HepG2 (cell line): ENCODE results near the gene SIRPA. TPM values are rescaled to one million over a fixed set of nuclear protein-coding genes. Genes with fewer than 3 reads are reported as not detected.
A peak's percentile ranks its signal among the peaks of the same experiment; 100 is the strongest.

Source experiments
- ATAC-seq: fragments of 200-7000 bp; cut with Tn5 transposase; 3 replicates; pipeline ENCODE4 v1.9.1; 2020; ENCODE audit warnings: mild to moderate bottlenecking, moderate library complexity
- BruUV-seq: library from RNA; stranded (reverse); fragments of 400-500 nt; replicated peaks from 2 replicates; lab custom pipeline; 2021; lab: Mats Ljungman, UMichigan
- CTCF ChIA-PET: fragments of 300-600 bp; formaldehyde crosslinking; extraction: SDS; loops from one replicate; lab custom pipeline; 2021; ENCODE audit warnings: low total read pairs, inconsistent platforms, low intra/inter-chr PET ratio; lab: Yijun Ruan, JAX
- POLR2A ChIA-PET: fragments of 350-600 bp; sonication (Branson Sonifier 250); formaldehyde crosslinking; loops from one replicate; lab custom pipeline; 2020; ENCODE audit warnings: antibody characterized with exemption, inconsistent platforms; lab: Yijun Ruan, JAX
- DNase-seq: peaks from one replicate; pipeline ENCODE4 v3.0.0-alpha.2; 2015; ENCODE audit warnings: low spot score
- FAIRE-seq: peaks from 3 replicates; lab custom pipeline; 2011; peaks lifted over from hg19 to GRCh38; lab: Jason Lieb, UNC
- H2AFZ ChIP-seq: one replicate; pipeline ENCODE4 v1.6.1; 2011; ENCODE audit warnings: low read length, inconsistent platforms
- H3K27ac ChIP-seq: fragments of 300-600 bp; 3 replicates; pipeline ENCODE4 v1.8.0; 2011; ENCODE audit warnings: mixed run types, mild to moderate bottlenecking, mixed read lengths, low read length, inconsistent platforms; ENCODE audit not compliant: insufficient read depth; ENCODE audit errors: extremely low read length
- H3K27me3 ChIP-seq, 2 experiments: fragments of 200-600 bp in 1 of 2; 2 replicates in 1 of 2; 3 replicates in 1 of 2; pipeline versions ENCODE4 v1.6.0 to v1.8.0; 2011; ENCODE audit warnings: low read length in 2 of 2, mild to moderate bottlenecking in 2 of 2, moderate library complexity in 2 of 2, inconsistent platforms in 1 of 2; ENCODE audit not compliant: insufficient read depth in 2 of 2, control insufficient read depth in 1 of 2
- H3K36me3 ChIP-seq, 2 experiments: fragments of 200-600 bp in 1 of 2; replicated peaks in 1 of 2; 2 replicates in 1 of 2; 3 replicates in 1 of 2; pipeline versions ENCODE4 v1.5.1 to v1.8.0; 2011; ENCODE audit warnings: low read length in 2 of 2, inconsistent platforms in 1 of 2; ENCODE audit not compliant: insufficient read depth in 2 of 2, control insufficient read depth in 1 of 2
- H3K4me1 ChIP-seq: 2 replicates; pipeline ENCODE4 v1.5.1; 2012; ENCODE audit warnings: low read length, inconsistent platforms; ENCODE audit not compliant: insufficient read depth
- H3K4me2 ChIP-seq: 2 replicates; pipeline ENCODE4 v1.6.0; 2011; ENCODE audit warnings: low read depth, low read length, inconsistent platforms
- H3K4me3 ChIP-seq, 3 experiments: fragments of 200-600 bp in 1 of 3; sonication (generic), shearing (Covaris generic) in 1 of 3; replicated peaks in 1 of 3; 2 replicates each; pipeline ENCODE4 v1.5.1; 2011 to 2016; ENCODE audit warnings: low read length in 3 of 3, inconsistent platforms in 2 of 3, low read depth in 2 of 3, mild to moderate bottlenecking in 2 of 3, control low read depth in 1 of 3, mixed read lengths in 1 of 3; ENCODE audit not compliant: insufficient read depth in 1 of 3
- H3K79me2 ChIP-seq: one replicate; pipeline ENCODE4 v1.6.1; 2011; ENCODE audit warnings: low read length, inconsistent platforms; ENCODE audit not compliant: insufficient read depth
- H3K9ac ChIP-seq: 2 replicates; pipeline ENCODE4 v1.6.0; 2011; ENCODE audit warnings: mild to moderate bottlenecking, low read depth, low read length, inconsistent platforms; ENCODE audit not compliant: insufficient read depth
- H3K9me3 ChIP-seq: 2 replicates; pipeline ENCODE4 v1.5.1; 2012; ENCODE audit warnings: mild to moderate bottlenecking, low read length
- H4K20me1 ChIP-seq: 2 replicates; pipeline ENCODE4 v1.6.0; 2011; ENCODE audit warnings: inconsistent platforms, mild to moderate bottlenecking, low read length, moderate library complexity; ENCODE audit not compliant: insufficient read depth
- SMAD9 ChIP-seq: sonication (generic); formaldehyde crosslinking; IDR thresholded peaks from 2 replicates; pipeline ENCODE4 v1.5.1; 2020; ENCODE audit warnings: mild to moderate bottlenecking, missing genetic modification reagents
- ZNF292 ChIP-seq: sonication (generic); formaldehyde crosslinking; IDR thresholded peaks from 2 replicates; pipeline ENCODE4 v1.8.1; 2022; ENCODE audit warnings: mild to moderate bottlenecking, low read depth, missing genetic modification reagents, borderline replicate concordance
- WGBS: methylation state at CpG from one replicate; pipeline ENCODE4 v1.1.6; 2017; ENCODE audit warnings: low lambda C conversion rate; 5-methylcytosine and 5-hydroxymethylcytosine counted together
- in situ Hi-C: cut with HindIII; loops from 2 replicates; pipeline ENCODE4 v1.10.0; 2017; ENCODE audit warnings: low pct_unique_long_range_greater_than_20kb; ENCODE audit not compliant: extremely low pct_ligation_motif_present
- intact Hi-C: fragments of 100-400 bp; cut with micrococcal nuclease; formaldehyde crosslinking; loops from one replicate; pipeline ENCODE4 v1.10.0; 2022; ENCODE audit not compliant: unreplicated experiment
- polyA plus RNA-seq, 8 experiments: library from polyadenylated mRNA; depleted of rRNA in 3 of 8; stranded (reverse) in 7 of 8; unstranded in 1 of 8; fragments of >200 nt; fragmentation: Illumina TruSeq in 4 of 8; extraction: Trizol in 4 of 8; gene quantifications; 2 replicates each; pipeline versions ENCODE4 v1.2.1 to v1.2.3, GENCODE V29; 2011 to 2016; ENCODE audit warnings: low read depth in 4 of 8, missing spikeins in 1 of 8, mixed read lengths in 1 of 8; ENCODE audit not compliant: insufficient read depth in 1 of 8
- total RNA-seq, 5 experiments: library from RNA; depleted of rRNA; stranded (reverse); fragments of >200 nt; fragmentation: Illumina TruSeq; extraction: Trizol; gene quantifications; 2 replicates each; pipeline ENCODE4 v1.2.3, GENCODE V29; 2016; ENCODE audit warnings: low read depth in 1 of 5
- TF ChIP-seq, protein P1 (sequence below): sonication (generic); formaldehyde crosslinking; IDR thresholded peaks from 2 replicates; pipeline ENCODE4 v1.5.1; 2020; ENCODE audit warnings: mild to moderate bottlenecking, moderate library complexity, missing genetic modification reagents
- TF ChIP-seq, protein P2 (sequence below): sonication (generic); formaldehyde crosslinking; IDR thresholded peaks from 2 replicates; pipeline ENCODE4 v1.4.0; 2020; ENCODE audit warnings: mild to moderate bottlenecking, missing genetic modification reagents
- TF ChIP-seq, protein P3 (sequence below): sonication (generic); formaldehyde crosslinking; IDR thresholded peaks from 2 replicates; pipeline ENCODE4 v1.8.0; 2022; ENCODE audit warnings: missing genetic modification reagents, mild to moderate bottlenecking, moderate library complexity, borderline replicate concordance

SIRPA gene
- total and polyA plus RNA-seq, 2 of the 13 experiments (the other 11 are each of a cell fraction or from before 2014, with no cell fraction given): 7.2 to 17.6 TPM

GRCh38 chr20:1946442-1946761 lies 51.2 kb downstream of the SIRPA start:
- Histone ChIP-seq H3K9me3 (no peaks in the 10 kb centered on the region), H3K4me2 (peak overlapping the region; percentile 72), H3K9ac (no peak overlapping the region), H3K79me2 (no peaks in the 10 kb centered on the region), H3K4me1 (peaks cover 42% of the 10 kb centered on the region), H4K20me1 (no peaks in the 10 kb centered on the region), H3K4me3 (peak overlapping the region in 1 of 3 experiments; percentile 49; a peak in 1 of 6 replicates), H3K27ac (no peak overlapping the region), H2AFZ (no peak overlapping the region), H3K36me3 (no peaks in the 10 kb centered on the region), H3K27me3 (peaks cover 15 to 45% of the 10 kb centered on the region in 2 experiments; a peak in 4 of 5 replicates)
- intact Hi-C loops (loop anchor here (5.0 kb wide), 1 partner anchor 44 kb away; no protein-coding TSS in a partner anchor), in situ Hi-C loops (no loop called here)
- TF ChIP-seq SMAD9 (CRISPR knock-in tag) (no peak), ZNF292 (no peak)
- TF ChIP-seq, protein P1, sequence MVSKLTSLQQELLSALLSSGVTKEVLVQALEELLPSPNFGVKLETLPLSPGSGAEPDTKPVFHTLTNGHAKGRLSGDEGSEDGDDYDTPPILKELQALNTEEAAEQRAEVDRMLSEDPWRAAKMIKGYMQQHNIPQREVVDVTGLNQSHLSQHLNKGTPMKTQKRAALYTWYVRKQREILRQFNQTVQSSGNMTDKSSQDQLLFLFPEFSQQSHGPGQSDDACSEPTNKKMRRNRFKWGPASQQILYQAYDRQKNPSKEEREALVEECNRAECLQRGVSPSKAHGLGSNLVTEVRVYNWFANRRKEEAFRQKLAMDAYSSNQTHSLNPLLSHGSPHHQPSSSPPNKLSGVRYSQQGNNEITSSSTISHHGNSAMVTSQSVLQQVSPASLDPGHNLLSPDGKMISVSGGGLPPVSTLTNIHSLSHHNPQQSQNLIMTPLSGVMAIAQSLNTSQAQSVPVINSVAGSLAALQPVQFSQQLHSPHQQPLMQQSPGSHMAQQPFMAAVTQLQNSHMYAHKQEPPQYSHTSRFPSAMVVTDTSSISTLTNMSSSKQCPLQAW (CRISPR knock-in tag): no peak
- TF ChIP-seq, protein P2, sequence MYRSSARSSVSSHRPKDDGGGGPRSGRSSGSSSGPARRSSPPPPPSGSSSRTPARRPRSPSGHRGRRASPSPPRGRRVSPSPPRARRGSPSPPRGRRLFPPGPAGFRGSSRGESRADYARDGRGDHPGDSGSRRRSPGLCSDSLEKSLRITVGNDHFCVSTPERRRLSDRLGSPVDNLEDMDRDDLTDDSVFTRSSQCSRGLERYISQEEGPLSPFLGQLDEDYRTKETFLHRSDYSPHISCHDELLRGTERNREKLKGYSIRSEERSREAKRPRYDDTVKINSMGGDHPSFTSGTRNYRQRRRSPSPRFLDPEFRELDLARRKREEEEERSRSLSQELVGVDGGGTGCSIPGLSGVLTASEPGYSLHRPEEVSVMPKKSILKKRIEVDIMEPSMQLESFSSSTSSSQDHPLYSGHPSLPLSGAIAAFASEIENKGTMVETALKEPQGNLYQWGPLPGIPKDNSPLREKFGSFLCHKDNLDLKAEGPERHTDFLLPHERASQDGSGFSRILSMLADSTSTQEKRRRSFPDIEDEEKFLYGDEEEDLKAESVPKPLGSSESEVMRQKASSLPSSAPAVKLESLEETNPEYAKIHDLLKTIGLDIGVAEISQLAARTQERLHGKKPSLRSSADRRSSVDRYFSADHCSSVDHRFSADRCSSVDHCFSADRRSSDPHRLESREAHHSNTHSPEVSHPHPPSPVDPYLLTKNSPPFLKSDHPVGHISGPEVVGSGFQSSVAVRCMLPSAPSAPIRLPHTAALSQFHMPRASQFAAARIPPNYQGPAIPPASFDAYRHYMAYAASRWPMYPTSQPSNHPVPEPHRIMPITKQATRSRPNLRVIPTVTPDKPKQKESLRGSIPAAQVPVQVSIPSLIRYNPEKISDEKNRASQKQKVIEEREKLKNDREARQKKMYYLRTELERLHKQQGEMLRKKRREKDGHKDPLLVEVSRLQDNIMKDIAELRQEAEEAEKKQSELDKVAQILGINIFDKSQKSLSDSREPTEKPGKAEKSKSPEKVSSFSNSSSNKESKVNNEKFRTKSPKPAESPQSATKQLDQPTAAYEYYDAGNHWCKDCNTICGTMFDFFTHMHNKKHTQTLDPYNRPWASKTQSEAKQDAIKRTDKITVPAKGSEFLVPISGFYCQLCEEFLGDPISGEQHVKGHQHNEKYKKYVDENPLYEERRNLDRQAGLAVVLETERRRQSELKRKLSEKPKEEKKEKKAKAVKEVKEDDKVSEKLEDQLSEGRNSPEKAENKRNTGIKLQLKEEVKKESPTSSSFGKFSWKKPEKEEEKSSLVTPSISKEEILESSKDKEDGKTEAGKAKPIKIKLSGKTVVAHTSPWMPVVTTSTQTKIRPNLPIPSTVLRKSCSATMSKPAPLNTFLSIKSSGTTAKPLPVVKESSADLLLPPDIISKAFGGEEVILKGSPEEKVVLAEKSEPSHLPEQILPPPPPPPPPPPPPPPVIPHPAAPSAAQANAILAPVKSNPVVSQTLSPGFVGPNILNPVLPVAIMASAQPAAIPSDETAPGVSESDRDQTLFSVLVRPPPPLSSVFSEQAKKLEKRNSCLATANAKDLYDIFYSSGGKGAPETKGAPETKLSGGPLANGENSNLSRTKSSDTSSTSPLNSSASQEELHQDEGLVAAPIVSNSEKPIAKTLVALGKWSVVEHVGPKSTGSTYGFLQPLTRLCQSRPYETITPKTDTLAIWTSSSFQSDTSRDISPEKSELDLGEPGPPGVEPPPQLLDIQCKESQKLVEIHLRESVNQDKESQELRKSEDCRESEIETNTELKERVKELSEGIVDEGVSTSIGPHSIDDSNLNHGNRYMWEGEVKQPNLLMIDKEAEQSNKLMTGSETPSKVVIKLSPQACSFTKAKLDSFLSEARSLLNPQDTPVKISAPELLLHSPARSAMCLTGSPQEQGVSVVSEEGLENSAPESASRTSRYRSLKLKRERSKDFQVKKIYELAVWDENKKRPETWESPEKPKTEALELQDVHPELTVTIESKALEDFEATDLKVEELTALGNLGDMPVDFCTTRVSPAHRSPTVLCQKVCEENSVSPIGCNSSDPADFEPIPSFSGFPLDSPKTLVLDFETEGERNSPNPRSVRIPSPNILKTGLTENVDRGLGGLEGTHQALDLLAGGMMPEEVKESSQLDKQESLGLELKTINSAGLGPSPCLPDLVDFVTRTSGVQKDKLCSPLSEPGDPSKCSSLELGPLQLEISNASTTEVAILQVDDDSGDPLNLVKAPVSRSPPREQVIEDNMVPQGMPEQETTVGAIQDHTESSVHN (CRISPR knock-in tag): no peak
- TF ChIP-seq, protein P3, sequence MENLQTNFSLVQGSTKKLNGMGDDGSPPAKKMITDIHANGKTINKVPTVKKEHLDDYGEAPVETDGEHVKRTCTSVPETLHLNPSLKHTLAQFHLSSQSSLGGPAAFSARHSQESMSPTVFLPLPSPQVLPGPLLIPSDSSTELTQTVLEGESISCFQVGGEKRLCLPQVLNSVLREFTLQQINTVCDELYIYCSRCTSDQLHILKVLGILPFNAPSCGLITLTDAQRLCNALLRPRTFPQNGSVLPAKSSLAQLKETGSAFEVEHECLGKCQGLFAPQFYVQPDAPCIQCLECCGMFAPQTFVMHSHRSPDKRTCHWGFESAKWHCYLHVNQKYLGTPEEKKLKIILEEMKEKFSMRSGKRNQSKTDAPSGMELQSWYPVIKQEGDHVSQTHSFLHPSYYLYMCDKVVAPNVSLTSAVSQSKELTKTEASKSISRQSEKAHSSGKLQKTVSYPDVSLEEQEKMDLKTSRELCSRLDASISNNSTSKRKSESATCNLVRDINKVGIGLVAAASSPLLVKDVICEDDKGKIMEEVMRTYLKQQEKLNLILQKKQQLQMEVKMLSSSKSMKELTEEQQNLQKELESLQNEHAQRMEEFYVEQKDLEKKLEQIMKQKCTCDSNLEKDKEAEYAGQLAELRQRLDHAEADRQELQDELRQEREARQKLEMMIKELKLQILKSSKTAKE: no peak
- no TSS peak for BruUV-seq
- ChIA-PET CTCF (no interaction called here), POLR2A (no interaction called here)
- WGBS: 54% methylated on average over 7 of the region's 7 CpGs
- FAIRE-seq (no peak), ATAC-seq (no peak), DNase-seq (no peak)
